B cell (primary cell): ENCODE measurements around the gene AGAP1. TPM values are rescaled to one million over a fixed set of nuclear protein-coding genes. Genes with fewer than 3 reads are reported as not detected.

ENCODE experiments used
- ATAC-seq: fragments of 200-7000 bp; cut with Tn5 transposase; one replicate; pipeline ENCODE4 v1.10.0; 2021; ENCODE audit warnings: low read depth, mild to moderate bottlenecking, moderate number of reproducible peaks, moderate library complexity
- CTCF ChIA-PET: fragments of 350-600 bp; sonication (Branson Sonifier 250); formaldehyde crosslinking; loops from one replicate; lab custom pipeline; 2021; ENCODE audit warnings: antibody characterized with exemption, inconsistent platforms; lab: Charles Lee
- POLR2A ChIA-PET: fragments of 350-600 bp; sonication (Branson Sonifier 250); formaldehyde crosslinking; loops from one replicate; lab custom pipeline; 2021; ENCODE audit warnings: antibody characterized with exemption; lab: Charles Lee
- DNase-seq: peaks from one replicate; pipeline ENCODE4 v3.0.0; 2013
- H2AFZ ChIP-seq: 2 replicates; pipeline ENCODE4 v1.6.1; 2012; ENCODE audit warnings: mild to moderate bottlenecking, low read depth, low read length; ENCODE audit not compliant: insufficient read depth, poor library complexity, severe bottlenecking
- H3K27ac ChIP-seq, 2 donors: 1 replicate in 1 of 2; 2 replicates in 1 of 2; pipeline ENCODE4 v1.5.1; 2012 to 2013; ENCODE audit warnings: low read length in 2 of 2, mild to moderate bottlenecking in 2 of 2, moderate library complexity in 1 of 2
- H3K27me3 ChIP-seq, 4 experiments: fragments of 200-600 bp in 1 of 4; sonication (generic) in 1 of 4; replicated peaks in 1 of 4; 1 replicate in 2 of 4; 2 replicates in 2 of 4; pipeline versions ENCODE4 v1.6.1 to v1.7.0; 2013 to 2016; ENCODE audit warnings: low read length in 3 of 4, mild to moderate bottlenecking in 2 of 4, mixed read lengths in 1 of 4, moderate library complexity in 1 of 4; ENCODE audit not compliant: insufficient read depth in 4 of 4, control insufficient read depth in 3 of 4; ENCODE audit errors: control extremely low read depth in 1 of 4
- H3K36me3 ChIP-seq, 2 experiments: replicated peaks in 1 of 2; 1 replicate in 1 of 2; 2 replicates in 1 of 2; pipeline versions ENCODE4 v1.6.1 to v1.7.1; 2013; ENCODE audit warnings: low read length in 1 of 2; ENCODE audit not compliant: insufficient read depth in 2 of 2, control insufficient read depth in 1 of 2; ENCODE audit errors: control extremely low read depth in 1 of 2, extremely low read depth in 1 of 2
- H3K4me1 ChIP-seq, 2 donors: fragments of 200-600 bp in 1 of 2; sonication (generic) in 1 of 2; 1 replicate in 1 of 2; 2 replicates in 1 of 2; pipeline versions ENCODE4 v1.5.1 to v1.6.1; 2013 to 2017; ENCODE audit warnings: low read length in 2 of 2; ENCODE audit not compliant: control insufficient read depth in 2 of 2, insufficient read depth in 2 of 2
- H3K4me2 ChIP-seq: replicated peaks from 2 replicates; pipeline ENCODE3; 2012; ENCODE audit warnings: mild to moderate bottlenecking, low read depth, low read length; ENCODE audit not compliant: poor library complexity, severe bottlenecking
- H3K4me3 ChIP-seq, 5 experiments: fragments of 200-600 bp in 1 of 5; sonication (generic) in 1 of 5; 1 replicate in 3 of 5; 2 replicates in 2 of 5; pipeline versions ENCODE4 v1.5.1 to v1.7.0; 2011 to 2016; ENCODE audit warnings: low read length in 4 of 5, mild to moderate bottlenecking in 4 of 5, low read depth in 2 of 5, control low read depth in 1 of 5, moderate library complexity in 1 of 5; ENCODE audit not compliant: insufficient read depth in 1 of 5; ENCODE audit errors: control extremely low read depth in 1 of 5, extremely low read depth in 1 of 5
- H3K79me2 ChIP-seq: fragments of 200-600 bp; sonication (generic); one replicate; pipeline ENCODE4 v1.6.0; 2016; ENCODE audit warnings: low read length; ENCODE audit not compliant: control insufficient read depth, insufficient read depth
- H3K9ac ChIP-seq: fragments of 200-600 bp; sonication (generic); 2 replicates; pipeline ENCODE4 v1.6.1; 2017; ENCODE audit warnings: mild to moderate bottlenecking, low read length, moderate library complexity
- H3K9me3 ChIP-seq, 3 donors: one replicate each; pipeline versions ENCODE4 v1.6.1 to v1.7.1; 2013; ENCODE audit warnings: low read length in 2 of 3; ENCODE audit not compliant: control insufficient read depth in 2 of 3, insufficient read depth in 1 of 3; ENCODE audit errors: control extremely low read depth in 1 of 3
- H4K20me1 ChIP-seq: 2 replicates; pipeline ENCODE4 v1.6.0; 2012; ENCODE audit warnings: mild to moderate bottlenecking, low read length; ENCODE audit not compliant: insufficient read depth, control insufficient read depth, poor library complexity, severe bottlenecking
- H3K27ac Mint-ChIP-seq: one replicate; pipeline ENCODE4 v1.8.0; 2021; ENCODE audit warnings: mixed read lengths
- H3K27me3 Mint-ChIP-seq: one replicate; pipeline ENCODE4 v1.8.0; 2021; ENCODE audit warnings: mixed read lengths
- H3K4me1 Mint-ChIP-seq: one replicate; pipeline ENCODE4 v1.8.0; 2021; ENCODE audit warnings: mixed read lengths
- H3K4me3 Mint-ChIP-seq: one replicate; pipeline ENCODE4 v1.8.0; 2021; ENCODE audit warnings: mixed read lengths
- H3K9me3 Mint-ChIP-seq: one replicate; pipeline ENCODE4 v1.8.0; 2022; ENCODE audit warnings: mixed read lengths; ENCODE audit not compliant: insufficient read depth
- CTCF ChIP-seq: fragments of 200-600 bp; IDR thresholded peaks from one replicate; pipeline ENCODE4 v1.8.0; 2022; ENCODE audit warnings: antibody characterized with exemption, mild to moderate bottlenecking
- EZH2 ChIP-seq: IDR thresholded peaks from 2 replicates; pipeline ENCODE4 v1.6.1; 2012; ENCODE audit warnings: borderline replicate concordance, low read depth, mild to moderate bottlenecking, moderate library complexity, low read length; ENCODE audit not compliant: insufficient read depth, poor library complexity, severe bottlenecking
- WGBS: methylation state at CpG from one replicate; pipeline ENCODE4 v1.1.5; 2013; ENCODE audit warnings: missing lambda C conversion rate; ENCODE audit not compliant: insufficient coverage; 5-methylcytosine and 5-hydroxymethylcytosine counted together
- intact Hi-C: fragments of 100-400 bp; cut with micrococcal nuclease; formaldehyde crosslinking; loops from one replicate; pipeline ENCODE4 v1.10.0; 2022
- polyA plus RNA-seq: library from polyadenylated mRNA; depleted of rRNA; stranded (reverse); fragments of >200 nt; gene quantifications from 2 replicates; pipeline ENCODE4 v1.2.3, GENCODE V29; 2012
- total RNA-seq, 2 donors: library from RNA; stranded (reverse); fragments of 120-200 nt in 1 of 2; gene quantifications; 1 replicate in 1 of 2; 2 replicates in 1 of 2; pipeline versions ENCODE4 v1.2.3 to v1.2.4, GENCODE V29; 2013 to 2022

Gene AGAP1
- total and polyA plus RNA-seq, 2 donors (not counting 1 experiment from before 2014, with no cell fraction given), result 0.01 TPM; not detected in 1

- no peaks in the 10 kb centered on the region for H4K20me1 ChIP-seq
- H3K4me1 ChIP-seq, result no peaks in the 10 kb centered on the region
- no peaks in the 10 kb centered on the region for H3K9me3 Mint-ChIP-seq
- WGBS, result 83% methylated on average over 6 of the region's 12 CpGs
- CTCF ChIA-PET, result no interaction called here
- H3K4me1 Mint-ChIP-seq, result no peaks in the 10 kb centered on the region
- TF ChIP-seq CTCF (no peak), EZH2 (no peak)
- no peak overlapping the region for H3K4me2 ChIP-seq
- ATAC-seq (no peak), DNase-seq (no peak)
- intact Hi-C loops, result no loop called here
- POLR2A ChIA-PET, result no interaction called here
- peaks cover 0 to 19% (median 0%) of the 10 kb centered on the region in 3 donors for H3K9me3 ChIP-seq
- H3K27ac Mint-ChIP-seq, result no peak overlapping the region
- no peaks in the 10 kb centered on the region for H3K36me3 ChIP-seq
- H2AFZ ChIP-seq, result no peak overlapping the region
- no peak overlapping the region for H3K27ac ChIP-seq
- no peak overlapping the region for H3K4me3 Mint-ChIP-seq
- H3K9ac ChIP-seq, result no peak overlapping the region
- H3K79me2 ChIP-seq, result no peaks in the 10 kb centered on the region
- no peak overlapping the region for H3K4me3 ChIP-seq
- no peaks in the 10 kb centered on the region for H3K27me3 Mint-ChIP-seq
- no peaks in the 10 kb centered on the region for H3K27me3 ChIP-seq
These were observed 639.7 kb downstream of the AGAP1 start for GRCh38 chr2:236133410-236134012.

DNA sequence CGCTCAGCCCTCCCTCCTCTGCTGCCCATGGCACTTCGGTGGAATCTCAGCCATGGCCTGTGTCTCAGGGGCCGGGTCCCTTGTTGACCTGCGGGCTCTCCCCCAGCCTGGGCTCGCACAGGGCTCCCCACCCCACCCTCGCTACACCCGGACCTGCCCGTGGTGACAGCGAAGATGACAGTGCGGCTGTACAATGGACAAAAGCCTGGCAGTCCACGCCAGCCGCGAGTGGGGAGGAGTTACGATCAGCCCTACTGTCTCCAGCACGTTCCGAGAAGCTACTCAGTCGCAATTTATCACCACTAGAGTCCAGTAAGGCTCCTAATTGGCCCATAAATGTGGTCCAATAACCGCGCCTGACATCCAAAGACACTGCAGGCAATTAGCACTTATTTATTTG, 642.7 kb downstream of the AGAP1 start:
- Histone ChIP-seq H3K4me3 (no peak overlapping the region), H3K36me3 (no peaks in the 10 kb centered on the region), H3K27me3 (no peaks in the 10 kb centered on the region), H2AFZ (no peak overlapping the region), H3K4me2 (no peak overlapping the region), H3K9ac (no peak overlapping the region), H3K27ac (no peak overlapping the region), H4K20me1 (no peaks in the 10 kb centered on the region), H3K9me3 (peaks cover 0 to 20% (median 0%) of the 10 kb centered on the region in 3 donors), H3K79me2 (no peaks in the 10 kb centered on the region), H3K4me1 (no peaks in the 10 kb centered on the region)
- WGBS, result 84% methylated on average over 19 of the region's 19 CpGs
- Mint-ChIP-seq H3K27ac (no peak overlapping the region), H3K9me3 (no peaks in the 10 kb centered on the region), H3K4me1 (no peaks in the 10 kb centered on the region), H3K27me3 (peaks cover 3% of the 10 kb centered on the region), H3K4me3 (no peak overlapping the region)
- DNase-seq (no peak), ATAC-seq (no peak)
- POLR2A ChIA-PET, result no interaction called here
- TF ChIP-seq CTCF (no peak), EZH2 (no peak)
- intact Hi-C loops, result no loop called here
- CTCF ChIA-PET, result no interaction called here
